GM12872 (cell line): ENCODE data around the gene IRF1.

Experiments used
- CTCF ChIP-seq: IDR thresholded peaks from 3 replicates; pipeline ENCODE4 v1.5.1; 2011; ENCODE audit warnings: low read depth, mild to moderate bottlenecking, low read length, moderate library complexity; ENCODE audit not compliant: insufficient read depth

Gene IRF1

GRCh38 chr5:132472431-132472830 is 18.1 kb downstream of the IRF1 start:
- TF ChIP-seq CTCF: no peak

GRCh38 chr5:132471944-132472343 is 18.6 kb downstream of the IRF1 start:
- TF ChIP-seq CTCF: no peak

GRCh38 chr5:132471151-132471907 is 19.2 kb downstream of the IRF1 start:
- no peak for TF ChIP-seq CTCF

- TF ChIP-seq CTCF: no peak
These were observed 20.0 kb downstream of the IRF1 start for GRCh38 chr5:132470596-132470995.

GRCh38 chr5:132470010-132470392 is 20.6 kb downstream of the IRF1 start:
- no peak for TF ChIP-seq CTCF

- TF ChIP-seq CTCF: peak; percentile 36; the same call in 1 of the 3 replicates
These were observed 21.1 kb downstream of the IRF1 start for GRCh38 chr5:132469380-132470009.

- TF ChIP-seq CTCF: no peak
These were observed 21.8 kb downstream of the IRF1 start for GRCh38 chr5:132468656-132469379.
